Measurements from ENCODE around the gene CUTA.

The CUTA gene

DNA sequence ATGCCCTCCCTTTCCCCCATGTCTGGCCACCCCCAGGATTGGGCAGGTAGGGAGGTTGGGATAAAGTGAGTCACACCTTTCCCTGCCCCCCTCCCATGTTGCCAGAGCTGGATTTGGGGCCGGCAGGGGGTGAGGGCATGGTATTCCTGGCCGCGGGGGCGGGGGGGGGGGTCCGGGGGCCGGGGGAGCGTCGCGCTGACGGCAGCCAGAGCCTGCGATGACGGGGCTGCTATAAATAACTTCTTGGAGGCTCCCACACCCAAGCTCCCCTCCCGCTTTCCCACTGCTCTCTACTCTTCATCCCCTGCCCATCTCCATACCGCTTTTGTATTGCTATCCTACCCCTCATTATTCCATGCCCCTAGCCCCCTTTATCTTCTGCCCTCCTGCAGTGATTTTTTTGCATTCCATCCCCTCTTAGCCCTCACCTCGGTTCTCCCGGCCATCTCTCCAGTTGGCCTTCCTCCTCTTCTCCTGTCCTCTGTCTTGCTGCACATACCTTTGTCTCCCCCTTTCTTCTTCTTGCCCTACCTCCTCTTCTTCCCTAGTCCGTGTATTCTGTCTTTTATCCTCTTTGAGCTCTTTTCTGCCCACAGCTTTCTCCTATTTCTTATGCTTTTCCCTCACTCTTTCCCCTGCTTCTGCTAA is 15.8 kb upstream of the CUTA start (continued):
- TF ChIP-seq, protein P1, sequence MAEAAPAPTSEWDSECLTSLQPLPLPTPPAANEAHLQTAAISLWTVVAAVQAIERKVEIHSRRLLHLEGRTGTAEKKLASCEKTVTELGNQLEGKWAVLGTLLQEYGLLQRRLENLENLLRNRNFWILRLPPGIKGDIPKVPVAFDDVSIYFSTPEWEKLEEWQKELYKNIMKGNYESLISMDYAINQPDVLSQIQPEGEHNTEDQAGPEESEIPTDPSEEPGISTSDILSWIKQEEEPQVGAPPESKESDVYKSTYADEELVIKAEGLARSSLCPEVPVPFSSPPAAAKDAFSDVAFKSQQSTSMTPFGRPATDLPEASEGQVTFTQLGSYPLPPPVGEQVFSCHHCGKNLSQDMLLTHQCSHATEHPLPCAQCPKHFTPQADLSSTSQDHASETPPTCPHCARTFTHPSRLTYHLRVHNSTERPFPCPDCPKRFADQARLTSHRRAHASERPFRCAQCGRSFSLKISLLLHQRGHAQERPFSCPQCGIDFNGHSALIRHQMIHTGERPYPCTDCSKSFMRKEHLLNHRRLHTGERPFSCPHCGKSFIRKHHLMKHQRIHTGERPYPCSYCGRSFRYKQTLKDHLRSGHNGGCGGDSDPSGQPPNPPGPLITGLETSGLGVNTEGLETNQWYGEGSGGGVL (tag by site-specific recombination; IDR thresholded peaks at IDR 0.05), result 0 out of 2 replicates have a peak, but pooled peaks have one; percentile 55
- TF ChIP-seq, protein P2, sequence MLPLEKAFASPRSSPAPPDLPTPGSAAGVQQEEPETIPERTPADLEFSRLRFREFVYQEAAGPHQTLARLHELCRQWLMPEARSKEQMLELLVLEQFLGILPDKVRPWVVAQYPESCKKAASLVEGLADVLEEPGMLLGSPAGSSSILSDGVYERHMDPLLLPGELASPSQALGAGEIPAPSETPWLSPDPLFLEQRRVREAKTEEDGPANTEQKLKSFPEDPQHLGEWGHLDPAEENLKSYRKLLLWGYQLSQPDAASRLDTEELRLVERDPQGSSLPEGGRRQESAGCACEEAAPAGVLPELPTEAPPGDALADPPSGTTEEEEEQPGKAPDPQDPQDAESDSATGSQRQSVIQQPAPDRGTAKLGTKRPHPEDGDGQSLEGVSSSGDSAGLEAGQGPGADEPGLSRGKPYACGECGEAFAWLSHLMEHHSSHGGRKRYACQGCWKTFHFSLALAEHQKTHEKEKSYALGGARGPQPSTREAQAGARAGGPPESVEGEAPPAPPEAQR (tag by site-specific recombination; IDR thresholded peaks at IDR 0.05), result no peak
- TF ChIP-seq ZNF341 (tag by site-specific recombination; IDR thresholded peaks at IDR 0.05; ENCODE audit: low read depth) (peak; percentile 41; the same call in 1 of the 2 replicates), ZNF248 (tag by site-specific recombination; IDR thresholded peaks at IDR 0.05) (0 out of 2 replicates have a peak, but pooled peaks have one; percentile 13), ZSCAN30 (tag by site-specific recombination; IDR thresholded peaks at IDR 0.05) (no peak), PRDM1 (tag by site-specific recombination; IDR thresholded peaks at IDR 0.05) (peak; percentile 88), ZNF366 (tag by site-specific recombination; conservative IDR thresholded peaks at IDR 0.05) (peak; percentile 85)

DNA sequence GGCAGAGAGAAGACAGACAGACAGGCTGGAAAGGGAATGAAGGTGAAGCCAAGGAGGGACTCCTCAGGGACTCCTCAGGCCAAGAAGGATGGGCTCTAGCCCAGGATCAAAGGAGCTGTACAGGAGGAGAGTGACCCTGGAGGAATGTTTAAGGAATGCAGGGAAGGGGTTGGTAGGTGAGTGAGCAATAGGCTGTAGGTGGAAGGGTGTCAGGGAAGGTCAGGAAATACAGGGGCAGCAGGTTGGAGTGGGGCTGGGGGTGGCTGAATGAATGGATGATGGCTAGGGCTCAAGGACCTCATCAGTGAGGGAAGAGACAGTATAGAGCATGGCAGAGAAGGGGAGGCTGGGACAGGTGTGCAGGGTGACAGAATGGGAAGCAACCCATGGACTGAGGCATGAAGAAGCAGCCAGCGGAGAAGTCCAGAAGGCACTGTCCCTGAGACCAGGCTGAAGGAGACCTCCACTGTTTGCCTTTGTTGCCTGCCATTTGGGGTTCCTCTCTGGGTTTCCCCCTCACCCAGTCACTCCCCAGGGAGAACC is 15.2 kb upstream of the CUTA start:
- Histone ChIP-seq H3K9me3 (ENCODE audit: control insufficient read depth, insufficient read depth, low read depth, low read length) (no peaks in the 10 kb centered on the region), H3K27ac (ENCODE audit: extremely low read depth, low read depth, low read length) (no peak overlapping the region), H3K4me3 (ENCODE audit: low read depth, low read length) (no peak overlapping the region), H3K36me3 (ENCODE audit: control insufficient read depth in 2 of 2, insufficient read depth in 1 of 2, low read length in 2 of 2) (peaks cover 8 to 28% of the 10 kb centered on the region in 2 experiments; a peak in 2 of 3 replicates), H3K4me1 (ENCODE audit: control insufficient read depth, insufficient read depth, low read length) (peaks cover 10% of the 10 kb centered on the region)
- CTCF ChIA-PET, result interaction anchor here (0.5 to 1.5 kb wide), 3 partner anchors 14 to 709 kb away, joined by 3 to 6 read pairs (median 3); partner anchors contain the start of gene SYNGAP1
- POLR2A ChIA-PET, result interaction anchor here (1.0 to 1.3 kb wide), 2 partner anchors 8 to 21 kb away, joined by 3 to 5 read pairs; partner anchors contain the start of gene ZBTB9
- TF ChIP-seq ZNF660 (tag by site-specific recombination; IDR thresholded peaks at IDR 0.05) (no peak), ZNF155 (tag by site-specific recombination; IDR thresholded peaks at IDR 0.05) (no peak), ZNF777 (tag by site-specific recombination; IDR thresholded peaks at IDR 0.05; ENCODE audit: borderline replicate concordance) (no peak), ZNF239 (tag by site-specific recombination; IDR thresholded peaks at IDR 0.05) (no peak), SCRT1 (tag by site-specific recombination; IDR thresholded peaks at IDR 0.05; ENCODE audit: borderline replicate concordance) (no peak), WT1 (tag by site-specific recombination; IDR thresholded peaks at IDR 0.05) (peak; percentile 41; the same call in 1 of the 2 replicates), ZNF157 (tag by site-specific recombination; IDR thresholded peaks at IDR 0.05) (no peak), ZBTB20 (tag by site-specific recombination; IDR thresholded peaks at IDR 0.05) (no peak), HOXC10 (CRISPR knock-in tag; IDR thresholded peaks at IDR 0.05) (no peak), HOXA7 (CRISPR knock-in tag; IDR thresholded peaks at IDR 0.05; ENCODE audit: borderline replicate concordance) (no peak), ZNF366 (tag by site-specific recombination; conservative IDR thresholded peaks at IDR 0.05) (peak; percentile 74), ZNF785 (tag by site-specific recombination; IDR thresholded peaks at IDR 0.05) (no peak), SP3 (tag by site-specific recombination; IDR thresholded peaks at IDR 0.05) (no peak), ZFP37 (tag by site-specific recombination; IDR thresholded peaks at IDR 0.05) (no peak), SETDB1 (IDR thresholded peaks at IDR 0.05; ENCODE audit: insufficient read length, low read length) (no peak), ZBTB48 (tag by site-specific recombination; IDR thresholded peaks at IDR 0.05) (peak; percentile 50; the same call in 1 of the 2 replicates), ZFHX2 (tag by site-specific recombination; conservative IDR thresholded peaks at IDR 0.05) (peak; percentile 81), PRDM1 (tag by site-specific recombination; IDR thresholded peaks at IDR 0.05) (peak; percentile 43; the same call in 1 of the 2 replicates), ZNF202 (tag by site-specific recombination; IDR thresholded peaks at IDR 0.05; ENCODE audit: borderline replicate concordance) (no peak), EGR2 (tag by site-specific recombination; IDR thresholded peaks at IDR 0.05; ENCODE audit: low read depth) (peak; percentile 79)
- TF ChIP-seq, protein P3, sequence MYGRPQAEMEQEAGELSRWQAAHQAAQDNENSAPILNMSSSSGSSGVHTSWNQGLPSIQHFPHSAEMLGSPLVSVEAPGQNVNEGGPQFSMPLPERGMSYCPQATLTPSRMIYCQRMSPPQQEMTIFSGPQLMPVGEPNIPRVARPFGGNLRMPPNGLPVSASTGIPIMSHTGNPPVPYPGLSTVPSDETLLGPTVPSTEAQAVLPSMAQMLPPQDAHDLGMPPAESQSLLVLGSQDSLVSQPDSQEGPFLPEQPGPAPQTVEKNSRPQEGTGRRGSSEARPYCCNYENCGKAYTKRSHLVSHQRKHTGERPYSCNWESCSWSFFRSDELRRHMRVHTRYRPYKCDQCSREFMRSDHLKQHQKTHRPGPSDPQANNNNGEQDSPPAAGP (tag by site-specific recombination; IDR thresholded peaks at IDR 0.05), result peak; percentile 64
- TF ChIP-seq, protein P4, sequence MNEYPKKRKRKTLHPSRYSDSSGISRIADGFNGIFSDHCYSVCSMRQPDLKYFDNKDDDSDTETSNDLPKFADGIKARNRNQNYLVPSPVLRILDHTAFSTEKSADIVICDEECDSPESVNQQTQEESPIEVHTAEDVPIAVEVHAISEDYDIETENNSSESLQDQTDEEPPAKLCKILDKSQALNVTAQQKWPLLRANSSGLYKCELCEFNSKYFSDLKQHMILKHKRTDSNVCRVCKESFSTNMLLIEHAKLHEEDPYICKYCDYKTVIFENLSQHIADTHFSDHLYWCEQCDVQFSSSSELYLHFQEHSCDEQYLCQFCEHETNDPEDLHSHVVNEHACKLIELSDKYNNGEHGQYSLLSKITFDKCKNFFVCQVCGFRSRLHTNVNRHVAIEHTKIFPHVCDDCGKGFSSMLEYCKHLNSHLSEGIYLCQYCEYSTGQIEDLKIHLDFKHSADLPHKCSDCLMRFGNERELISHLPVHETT (tag by site-specific recombination; IDR thresholded peaks at IDR 0.05), result 0 out of 2 replicates have a peak, but pooled peaks have one; percentile 12

All from HEK293 (cell line).